MCF 10A (cell line): ENCODE results near the gene KLHL22. TPM values are rescaled to one million over a fixed set of nuclear protein-coding genes. Genes with fewer than 3 reads are reported as not detected.

Source experiments
- BruUV-seq: library from RNA; stranded (reverse); fragments of 400-500 nt; replicated peaks from 2 replicates; lab custom pipeline; 2021; lab: Mats Ljungman, UMichigan
- CTCF ChIA-PET: fragments of 300-600 bp; sonication (Branson Sonifier 250); formaldehyde crosslinking; extraction: SDS; loops from one replicate; lab custom pipeline; 2021; ENCODE audit warnings: antibody characterized with exemption, inconsistent platforms; lab: Yijun Ruan, JAX
- POLR2A ChIA-PET: fragments of 300-600, 350-650 bp; sonication (Branson Sonifier 250); formaldehyde crosslinking; extraction: SDS; loops from one replicate; lab custom pipeline; 2020; ENCODE audit warnings: antibody characterized with exemption, inconsistent platforms; lab: Yijun Ruan, JAX
- DNase-seq: peaks from one replicate; pipeline ENCODE4 v3.0.0-alpha.2; 2018; ENCODE audit not compliant: unreplicated experiment
- H3K27ac Mint-ChIP-seq: one replicate; pipeline ENCODE4 v1.8.0; 2022; ENCODE audit warnings: mild to moderate bottlenecking, low read depth, mixed read lengths; ENCODE audit not compliant: unreplicated experiment
- H3K27me3 Mint-ChIP-seq: one replicate; pipeline ENCODE4 v1.8.0; 2022; ENCODE audit warnings: mixed read lengths; ENCODE audit not compliant: insufficient read depth, unreplicated experiment
- H3K36me3 Mint-ChIP-seq: one replicate; pipeline ENCODE4 v1.8.0; 2022; ENCODE audit warnings: mild to moderate bottlenecking, moderate library complexity, mixed read lengths; ENCODE audit not compliant: insufficient read depth, unreplicated experiment
- H3K4me1 Mint-ChIP-seq: one replicate; pipeline ENCODE4 v1.8.0; 2022; ENCODE audit warnings: mixed read lengths; ENCODE audit not compliant: insufficient read depth, unreplicated experiment
- H3K4me3 Mint-ChIP-seq: one replicate; pipeline ENCODE4 v1.8.0; 2022; ENCODE audit warnings: mild to moderate bottlenecking, moderate library complexity, mixed read lengths; ENCODE audit not compliant: unreplicated experiment
- H3K9me3 Mint-ChIP-seq: one replicate; pipeline ENCODE4 v1.8.0; 2022; ENCODE audit warnings: mixed read lengths; ENCODE audit not compliant: unreplicated experiment
- CTCF ChIP-seq: fragments of 200-600 bp; IDR thresholded peaks from one replicate; pipeline ENCODE4 v1.8.0; 2022; ENCODE audit warnings: antibody characterized with exemption, mild to moderate bottlenecking; ENCODE audit not compliant: unreplicated experiment
- intact Hi-C: fragments of 100-400 bp; cut with micrococcal nuclease; formaldehyde crosslinking; loops from 2 replicates; pipeline ENCODE4 v1.14.1; 2022
- total RNA-seq: library from RNA; stranded (reverse); gene quantifications from 2 replicates; pipeline ENCODE4 v1.2.3, GENCODE V29; 2022

Gene KLHL22
- total RNA-seq, 1 experiment from 2014 or later, result 14.7 TPM

DNA sequence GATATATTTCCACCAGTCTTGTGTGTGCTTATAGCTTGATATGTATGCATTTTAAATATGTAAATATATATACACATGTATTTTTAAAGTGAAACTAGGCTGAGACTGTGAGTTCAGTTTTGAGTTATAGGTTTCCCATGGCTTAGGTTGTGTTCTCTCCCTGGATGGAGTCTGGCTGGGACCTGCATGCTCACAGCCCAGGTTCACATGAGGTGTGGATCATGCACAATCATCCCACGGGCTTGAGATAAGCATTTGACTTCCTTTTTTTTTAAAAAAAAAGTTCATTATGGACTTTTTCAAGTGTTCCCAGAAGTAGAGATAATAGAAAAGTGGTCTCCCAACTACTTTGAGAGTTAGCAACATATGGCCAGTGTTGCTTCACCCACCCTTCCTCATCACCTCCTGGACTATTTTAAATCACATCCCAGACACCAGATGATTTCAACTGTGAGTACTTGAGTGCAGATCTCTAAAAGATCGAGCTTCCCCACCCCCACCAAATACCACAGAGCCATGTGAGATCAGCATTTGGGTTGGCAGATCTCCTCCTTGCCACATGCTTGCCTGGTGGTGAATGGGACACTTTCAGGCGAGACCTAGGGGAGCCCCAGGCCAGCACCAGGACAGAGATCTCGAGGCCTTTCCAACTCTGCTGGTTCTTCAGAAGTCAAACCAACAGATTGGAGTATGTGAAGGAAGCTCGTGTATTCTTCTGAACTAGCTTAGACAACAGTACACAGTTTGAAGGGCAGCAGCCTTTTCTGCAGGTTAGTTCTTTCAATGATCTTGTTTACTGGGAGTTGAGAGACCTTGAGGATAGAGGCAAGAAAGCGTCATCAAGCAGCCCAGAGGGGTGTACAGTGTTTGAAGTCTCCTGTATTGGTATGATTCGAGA lies 27.7 kb upstream of the KLHL22 start:
- TF ChIP-seq CTCF, result no peak
- Mint-ChIP-seq H3K36me3 (peaks cover 71% of the 10 kb centered on the region), H3K27ac (peak overlapping the region; percentile 31), H3K4me1 (peaks cover 47% of the 10 kb centered on the region), H3K9me3 (no peaks in the 10 kb centered on the region), H3K4me3 (peak overlapping the region; percentile 4), H3K27me3 (no peaks in the 10 kb centered on the region)
- peak; percentile 52 for DNase-seq
- CTCF ChIA-PET, result interaction anchor here (0.6 to 3.0 kb wide), 4 partner anchors 9 to 236 kb away, joined by 3 to 11 read pairs (median 4); no protein-coding TSS in a partner anchor
- POLR2A ChIA-PET, result interaction anchor here (1.0 to 2.8 kb wide), 5 partner anchors 9 to 19 kb away, joined by 3 to 15 read pairs (median 9); partner anchors contain the start of gene MED15
- intact Hi-C loops, result no loop called here
- BruUV-seq, result no TSS peak

DNA sequence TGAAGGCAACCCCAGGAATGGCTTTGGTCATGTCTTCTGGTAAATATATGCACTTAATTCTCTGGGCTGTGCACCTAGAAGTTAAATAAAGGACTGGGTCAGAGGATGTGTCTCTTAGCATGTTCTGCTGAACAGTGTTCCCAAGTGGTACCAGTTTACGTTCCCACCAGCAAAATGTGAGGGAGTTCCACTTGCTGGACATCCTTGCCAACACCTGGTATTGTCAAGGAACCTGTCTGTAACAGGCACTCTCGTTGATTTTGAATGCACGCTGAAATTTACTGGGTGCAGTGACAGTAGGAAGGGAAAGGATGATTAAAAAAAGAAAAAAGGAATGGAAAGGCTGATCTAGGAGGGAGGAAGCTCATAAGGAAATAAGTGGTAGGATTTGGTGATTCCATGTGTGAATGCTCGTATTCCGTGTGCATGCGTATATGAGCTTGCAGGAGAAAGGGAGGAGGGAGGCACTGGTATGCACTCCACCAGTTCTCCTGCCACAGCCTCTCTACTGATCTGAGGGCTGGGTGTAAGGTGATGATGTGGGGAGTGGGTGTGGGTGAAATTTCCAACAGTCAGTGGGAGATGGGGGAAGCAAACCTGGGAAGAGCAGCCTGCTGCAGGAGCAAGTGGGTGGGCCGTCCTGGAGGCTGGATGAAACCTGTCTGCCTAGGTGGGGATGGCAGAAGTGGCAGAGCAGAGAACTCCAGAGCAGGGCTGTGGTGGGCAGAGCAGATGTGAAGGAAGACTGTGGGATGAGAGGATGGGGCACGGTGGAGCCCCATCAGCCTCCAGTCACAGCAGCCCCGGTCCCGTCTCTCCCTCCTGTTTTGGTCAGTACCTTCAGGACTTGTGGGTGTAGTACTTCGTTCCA lies 26.8 kb upstream of the KLHL22 start:
- H3K27me3 Mint-ChIP-seq, result no peaks in the 10 kb centered on the region

DNA sequence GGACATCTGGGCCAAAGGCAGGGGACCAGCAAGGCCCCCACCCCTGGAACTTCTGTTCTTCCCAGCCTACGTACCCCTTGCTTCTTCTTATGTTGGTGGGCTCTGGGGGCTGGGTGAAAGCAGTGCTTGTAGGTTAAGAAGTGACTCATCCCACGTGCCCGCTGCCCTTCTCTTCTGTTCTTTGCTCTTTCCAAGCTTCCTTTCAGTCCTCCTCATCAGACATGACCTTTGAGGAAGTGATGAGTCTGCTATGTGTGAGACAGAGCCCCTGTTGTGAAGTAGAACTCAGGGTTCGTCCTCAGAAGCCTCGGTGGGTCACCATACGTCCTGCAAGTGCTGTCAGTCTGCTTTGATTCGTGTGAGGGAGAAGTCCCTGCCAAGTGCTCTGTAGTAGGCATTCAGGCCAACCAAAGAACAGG lies 24.5 kb upstream of the KLHL22 start:
- no peaks in the 10 kb centered on the region for H3K27me3 Mint-ChIP-seq
- ChIA-PET CTCF (interaction anchor here (1.2 kb wide), 1 partner anchor 10 kb away, joined by 3 read pairs; no protein-coding TSS in a partner anchor), POLR2A (interaction anchor here (1.0 kb wide), 1 partner anchor 10 kb away, joined by 3 read pairs; no protein-coding TSS in a partner anchor)
- H3K36me3 Mint-ChIP-seq, result peaks cover 67% of the 10 kb centered on the region
- no peak for TF ChIP-seq CTCF
- H3K4me3 Mint-ChIP-seq, result no peak overlapping the region
- DNase-seq, result no peak
- no peaks in the 10 kb centered on the region for H3K9me3 Mint-ChIP-seq
- BruUV-seq, result no TSS peak
- peak overlapping the region; percentile 44 for H3K27ac Mint-ChIP-seq
- H3K4me1 Mint-ChIP-seq, result peaks cover 38% of the 10 kb centered on the region
- intact Hi-C loops, result no loop called here

More for the DNA sequence above, 26.8 kb upstream of the KLHL22 start:
- Mint-ChIP-seq H3K4me3 (no peak overlapping the region), H3K36me3 (peaks cover 64% of the 10 kb centered on the region), H3K9me3 (no peaks in the 10 kb centered on the region), H3K4me1 (peaks cover 49% of the 10 kb centered on the region), H3K27ac (peak overlapping the region; percentile 31)
- TF ChIP-seq CTCF, result no peak
- ChIA-PET POLR2A (interaction anchor here (1.4 to 2.8 kb wide), 3 partner anchors 10 to 14 kb away, joined by 4 to 15 read pairs (median 14); partner anchors contain the start of gene MED15), CTCF (interaction anchor here (0.5 to 3.0 kb wide), 3 partner anchors 8 to 11 kb away, joined by 5 to 11 read pairs (median 5); no protein-coding TSS in a partner anchor)
- intact Hi-C loops, result no loop called here
- no TSS peak for BruUV-seq
- no peak for DNase-seq
